ENCODE results near the gene CACNA1C.

CACNA1C gene

GRCh38 chr12:2562400-2562799 lies 509.6 kb downstream of the CACNA1C start:
- H3K27ac ChIP-seq (ENCODE audit: low read depth in 2 of 2, low read length in 2 of 2): no peak overlapping the region
- no peaks in the 10 kb centered on the region for H3K9me3 ChIP-seq (ENCODE audit: control insufficient read depth in 2 of 2, low read length in 2 of 2)
- H3K4me3 ChIP-seq (ENCODE audit: low read length in 2 of 2): no peak overlapping the region
- H3K4me1 ChIP-seq (ENCODE audit: control insufficient read depth in 2 of 2, insufficient read depth in 2 of 2, low read length in 2 of 2): no peaks in the 10 kb centered on the region
- H3K27me3 ChIP-seq (ENCODE audit: control insufficient read depth in 2 of 2, insufficient read depth in 2 of 2, low read length in 2 of 2): no peaks in the 10 kb centered on the region
- no peak overlapping the region for H3K9ac ChIP-seq (ENCODE audit: low read depth in 1 of 2, low read length in 2 of 2)
- H3K36me3 ChIP-seq (ENCODE audit: control insufficient read depth in 2 of 2, insufficient read depth in 2 of 2, low read length in 2 of 2): no peaks in the 10 kb centered on the region

- Histone ChIP-seq H3K27ac (ENCODE audit: low read depth in 2 of 2, low read length in 2 of 2) (no peak overlapping the region), H3K4me3 (ENCODE audit: low read length in 2 of 2) (no peak overlapping the region)
These were observed 510.9 kb downstream of the CACNA1C start for GRCh38 chr12:2563709-2564108.

GRCh38 chr12:2566161-2566560 lies 513.4 kb downstream of the CACNA1C start:
- Histone ChIP-seq H3K9ac (ENCODE audit: low read depth in 1 of 2, low read length in 2 of 2) (no peak overlapping the region), H3K27me3 (ENCODE audit: control insufficient read depth in 2 of 2, insufficient read depth in 2 of 2, low read length in 2 of 2) (no peaks in the 10 kb centered on the region), H3K27ac (ENCODE audit: low read depth in 2 of 2, low read length in 2 of 2) (no peak overlapping the region), H3K36me3 (ENCODE audit: control insufficient read depth in 2 of 2, insufficient read depth in 2 of 2, low read length in 2 of 2) (no peaks in the 10 kb centered on the region), H3K4me1 (ENCODE audit: control insufficient read depth in 2 of 2, insufficient read depth in 2 of 2, low read length in 2 of 2) (no peaks in the 10 kb centered on the region), H3K9me3 (ENCODE audit: control insufficient read depth in 2 of 2, low read length in 2 of 2) (no peaks in the 10 kb centered on the region), H3K4me3 (ENCODE audit: low read length in 2 of 2) (no peak overlapping the region)

More at GRCh38 chr12:2563709-2564108, 510.9 kb downstream of the CACNA1C start:
- Histone ChIP-seq H3K4me1 (ENCODE audit: control insufficient read depth in 2 of 2, insufficient read depth in 2 of 2, low read length in 2 of 2) (no peaks in the 10 kb centered on the region), H3K9ac (ENCODE audit: low read depth in 1 of 2, low read length in 2 of 2) (no peak overlapping the region), H3K36me3 (ENCODE audit: control insufficient read depth in 2 of 2, insufficient read depth in 2 of 2, low read length in 2 of 2) (no peaks in the 10 kb centered on the region), H3K9me3 (ENCODE audit: control insufficient read depth in 2 of 2, low read length in 2 of 2) (no peaks in the 10 kb centered on the region), H3K27me3 (ENCODE audit: control insufficient read depth in 2 of 2, insufficient read depth in 2 of 2, low read length in 2 of 2) (no peaks in the 10 kb centered on the region)

DNA sequence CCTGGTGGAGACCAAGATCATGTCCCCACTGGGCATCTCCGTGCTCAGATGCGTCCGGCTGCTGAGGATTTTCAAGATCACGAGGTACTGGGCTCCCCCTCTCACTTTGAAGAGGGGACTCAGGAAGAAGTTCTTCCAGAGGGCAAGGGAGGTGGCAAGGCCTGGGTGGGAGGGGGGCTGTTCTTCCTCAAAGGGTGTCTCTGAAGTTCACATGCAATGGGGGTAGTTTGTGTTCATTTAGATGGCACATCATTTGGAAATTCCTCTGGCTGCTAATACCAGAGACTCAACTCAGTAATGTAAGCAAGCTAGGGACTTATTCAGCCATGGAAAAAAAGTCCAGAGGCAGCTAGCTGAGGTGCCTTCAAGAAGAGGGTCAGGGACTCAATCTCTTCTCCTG lies 514.9 kb downstream of the CACNA1C start:
- H3K36me3 ChIP-seq (ENCODE audit: control insufficient read depth in 2 of 2, insufficient read depth in 2 of 2, low read length in 2 of 2): no peaks in the 10 kb centered on the region
- no peak overlapping the region for H3K27ac ChIP-seq (ENCODE audit: low read depth in 2 of 2, low read length in 2 of 2)
- H3K9ac ChIP-seq (ENCODE audit: low read depth in 1 of 2, low read length in 2 of 2): no peak overlapping the region
- no peak overlapping the region for H3K4me3 ChIP-seq (ENCODE audit: low read length in 2 of 2)
- H3K27me3 ChIP-seq (ENCODE audit: control insufficient read depth in 2 of 2, insufficient read depth in 2 of 2, low read length in 2 of 2): no peaks in the 10 kb centered on the region
- H3K4me1 ChIP-seq (ENCODE audit: control insufficient read depth in 2 of 2, insufficient read depth in 2 of 2, low read length in 2 of 2): no peaks in the 10 kb centered on the region
- H3K9me3 ChIP-seq (ENCODE audit: control insufficient read depth in 2 of 2, low read length in 2 of 2): no peaks in the 10 kb centered on the region

GRCh38 chr12:2570562-2570961 lies 517.8 kb downstream of the CACNA1C start:
- H3K4me1 ChIP-seq (ENCODE audit: control insufficient read depth in 2 of 2, insufficient read depth in 2 of 2, low read length in 2 of 2): no peaks in the 10 kb centered on the region
- no peak overlapping the region for H3K9ac ChIP-seq (ENCODE audit: low read depth in 1 of 2, low read length in 2 of 2)
- H3K27ac ChIP-seq (ENCODE audit: low read depth in 2 of 2, low read length in 2 of 2): no peak overlapping the region
- no peaks in the 10 kb centered on the region for H3K36me3 ChIP-seq (ENCODE audit: control insufficient read depth in 2 of 2, insufficient read depth in 2 of 2, low read length in 2 of 2)
- no peaks in the 10 kb centered on the region for H3K9me3 ChIP-seq (ENCODE audit: control insufficient read depth in 2 of 2, low read length in 2 of 2)
- H3K4me3 ChIP-seq (ENCODE audit: low read length in 2 of 2): no peak overlapping the region
- no peaks in the 10 kb centered on the region for H3K27me3 ChIP-seq (ENCODE audit: control insufficient read depth in 2 of 2, insufficient read depth in 2 of 2, low read length in 2 of 2)

- Histone ChIP-seq H3K36me3 (ENCODE audit: control insufficient read depth in 2 of 2, insufficient read depth in 2 of 2, low read length in 2 of 2) (no peaks in the 10 kb centered on the region), H3K27me3 (ENCODE audit: control insufficient read depth in 2 of 2, insufficient read depth in 2 of 2, low read length in 2 of 2) (no peaks in the 10 kb centered on the region), H3K27ac (ENCODE audit: low read depth in 2 of 2, low read length in 2 of 2) (no peak overlapping the region), H3K9ac (ENCODE audit: low read depth in 1 of 2, low read length in 2 of 2) (no peak overlapping the region), H3K9me3 (ENCODE audit: control insufficient read depth in 2 of 2, low read length in 2 of 2) (no peaks in the 10 kb centered on the region), H3K4me1 (ENCODE audit: control insufficient read depth in 2 of 2, insufficient read depth in 2 of 2, low read length in 2 of 2) (no peaks in the 10 kb centered on the region), H3K4me3 (ENCODE audit: low read length in 2 of 2) (no peak overlapping the region)
These were observed 521.7 kb downstream of the CACNA1C start for GRCh38 chr12:2574355-2574935.

DNA sequence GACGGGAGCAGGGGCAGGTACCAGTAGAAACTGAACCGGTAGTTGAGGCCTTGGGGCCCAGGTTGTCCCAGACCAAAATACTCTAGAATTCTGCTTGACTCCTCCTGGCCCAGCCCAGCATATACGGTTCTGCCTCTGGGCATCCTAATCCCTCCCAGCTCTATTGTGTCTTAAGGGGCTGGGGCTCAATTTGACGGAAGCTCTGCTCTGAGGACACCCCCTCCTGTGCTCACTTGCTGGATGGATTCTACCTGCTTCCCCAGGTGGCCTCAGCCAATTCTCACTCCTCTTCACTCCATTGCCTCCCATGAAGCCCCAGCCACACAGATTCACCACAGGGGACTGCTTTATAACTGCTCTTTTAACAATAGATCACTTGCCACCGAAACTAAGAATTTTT lies 522.5 kb downstream of the CACNA1C start:
- H3K36me3 ChIP-seq (ENCODE audit: control insufficient read depth in 2 of 2, insufficient read depth in 2 of 2, low read length in 2 of 2): no peaks in the 10 kb centered on the region
- H3K27me3 ChIP-seq (ENCODE audit: control insufficient read depth in 2 of 2, insufficient read depth in 2 of 2, low read length in 2 of 2): no peaks in the 10 kb centered on the region
- H3K27ac ChIP-seq (ENCODE audit: low read depth in 2 of 2, low read length in 2 of 2): no peak overlapping the region
- H3K9ac ChIP-seq (ENCODE audit: low read depth in 1 of 2, low read length in 2 of 2): no peak overlapping the region
- H3K4me1 ChIP-seq (ENCODE audit: control insufficient read depth in 2 of 2, insufficient read depth in 2 of 2, low read length in 2 of 2): no peaks in the 10 kb centered on the region
- no peaks in the 10 kb centered on the region for H3K9me3 ChIP-seq (ENCODE audit: control insufficient read depth in 2 of 2, low read length in 2 of 2)
- H3K4me3 ChIP-seq (ENCODE audit: low read length in 2 of 2): no peak overlapping the region

DNA sequence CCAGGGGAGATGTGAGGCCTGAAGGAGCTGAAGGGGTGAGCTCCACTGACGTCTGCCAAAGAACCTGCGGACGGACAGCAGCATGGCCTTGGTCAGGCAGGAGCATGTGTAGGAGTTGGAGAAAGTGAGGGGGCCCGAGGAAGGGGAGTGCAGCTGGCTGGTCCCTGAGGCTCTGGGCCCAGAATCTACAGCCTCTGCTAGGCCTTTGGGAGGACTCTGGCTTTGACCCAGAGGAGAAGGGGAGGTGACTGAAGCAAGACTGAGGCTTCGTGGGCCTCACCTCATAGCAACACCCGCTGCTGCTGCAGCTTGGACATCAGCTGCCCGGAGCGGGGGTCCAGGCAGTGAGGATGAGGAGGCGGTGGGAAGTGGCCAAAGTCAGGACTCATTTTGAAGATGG lies 525.4 kb downstream of the CACNA1C start:
- Histone ChIP-seq H3K27me3 (ENCODE audit: control insufficient read depth in 2 of 2, insufficient read depth in 2 of 2, low read length in 2 of 2) (no peaks in the 10 kb centered on the region), H3K27ac (ENCODE audit: low read depth in 2 of 2, low read length in 2 of 2) (no peak overlapping the region), H3K9ac (ENCODE audit: low read depth in 1 of 2, low read length in 2 of 2) (no peak overlapping the region), H3K4me1 (ENCODE audit: control insufficient read depth in 2 of 2, insufficient read depth in 2 of 2, low read length in 2 of 2) (peaks cover 0 to 3% of the 10 kb centered on the region in 2 donors), H3K4me3 (ENCODE audit: low read length in 2 of 2) (no peak overlapping the region), H3K9me3 (ENCODE audit: control insufficient read depth in 2 of 2, low read length in 2 of 2) (no peaks in the 10 kb centered on the region), H3K36me3 (ENCODE audit: control insufficient read depth in 2 of 2, insufficient read depth in 2 of 2, low read length in 2 of 2) (no peaks in the 10 kb centered on the region)

DNA sequence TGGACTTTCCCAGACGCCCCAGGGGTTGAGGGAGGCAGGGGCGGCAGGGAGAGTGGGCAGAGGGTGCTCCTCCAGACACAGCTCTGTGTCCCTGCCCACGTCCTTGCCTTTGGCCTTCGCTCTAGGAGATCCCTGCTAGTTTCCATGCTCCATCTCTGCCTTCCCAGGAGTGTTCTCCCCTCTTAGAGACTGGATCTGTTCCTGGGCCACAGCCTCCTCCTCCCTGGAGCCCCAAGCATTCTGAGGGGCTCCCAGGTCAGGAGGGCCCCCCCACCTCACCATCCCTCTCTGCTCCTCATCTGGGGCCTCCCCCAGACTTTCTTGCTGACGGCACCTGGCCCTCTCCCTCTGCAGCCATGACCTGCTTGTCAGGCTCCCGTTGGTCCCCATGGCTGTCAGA lies 526.0 kb downstream of the CACNA1C start:
- H3K4me3 ChIP-seq (ENCODE audit: low read length in 2 of 2): no peak overlapping the region
- H3K9ac ChIP-seq (ENCODE audit: low read depth in 1 of 2, low read length in 2 of 2): no peak overlapping the region
- H3K4me1 ChIP-seq (ENCODE audit: control insufficient read depth in 2 of 2, insufficient read depth in 2 of 2, low read length in 2 of 2): peaks cover 0 to 4% of the 10 kb centered on the region in 2 donors
- H3K9me3 ChIP-seq (ENCODE audit: control insufficient read depth in 2 of 2, low read length in 2 of 2): no peaks in the 10 kb centered on the region
- no peak overlapping the region for H3K27ac ChIP-seq (ENCODE audit: low read depth in 2 of 2, low read length in 2 of 2)
- H3K36me3 ChIP-seq (ENCODE audit: control insufficient read depth in 2 of 2, insufficient read depth in 2 of 2, low read length in 2 of 2): no peaks in the 10 kb centered on the region
- H3K27me3 ChIP-seq (ENCODE audit: control insufficient read depth in 2 of 2, insufficient read depth in 2 of 2, low read length in 2 of 2): peaks cover 0 to 2% of the 10 kb centered on the region in 2 donors

DNA sequence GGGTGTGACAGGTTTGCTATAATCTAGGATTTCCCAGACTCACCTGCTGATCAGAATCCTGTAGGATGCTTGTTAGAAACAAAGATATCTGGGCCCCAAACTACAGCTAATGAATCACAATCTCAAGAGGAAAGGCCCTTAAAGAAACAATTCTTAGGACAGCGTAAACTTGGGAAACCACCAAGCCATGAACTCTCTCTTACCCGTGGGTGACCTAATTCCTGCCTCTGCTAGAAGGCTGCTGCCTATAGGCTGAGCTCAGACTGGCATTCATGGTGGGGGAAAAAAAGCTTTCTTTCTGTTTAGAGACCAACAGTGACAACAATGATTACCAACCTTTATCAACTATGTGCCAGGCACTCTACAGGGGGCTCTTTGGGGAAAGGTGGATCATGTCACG lies 528.0 kb downstream of the CACNA1C start:
- peaks cover 0 to 7% of the 10 kb centered on the region in 2 donors for H3K4me1 ChIP-seq (ENCODE audit: control insufficient read depth in 2 of 2, insufficient read depth in 2 of 2, low read length in 2 of 2)
- H3K9me3 ChIP-seq (ENCODE audit: control insufficient read depth in 2 of 2, low read length in 2 of 2): no peaks in the 10 kb centered on the region

More for the DNA sequence above, 528.0 kb downstream of the CACNA1C start:
- Histone ChIP-seq H3K4me3 (ENCODE audit: low read length in 2 of 2) (no peak overlapping the region), H3K9ac (ENCODE audit: low read depth in 1 of 2, low read length in 2 of 2) (no peak overlapping the region), H3K27me3 (ENCODE audit: control insufficient read depth in 2 of 2, insufficient read depth in 2 of 2, low read length in 2 of 2) (peaks cover 0 to 3% of the 10 kb centered on the region in 2 donors), H3K27ac (ENCODE audit: low read depth in 2 of 2, low read length in 2 of 2) (no peak overlapping the region), H3K36me3 (ENCODE audit: control insufficient read depth in 2 of 2, insufficient read depth in 2 of 2, low read length in 2 of 2) (no peaks in the 10 kb centered on the region)
